Stimulated activated CD8-positive, alpha-beta memory T cell treated with anti-CD3 and anti-CD28 coated beads, Interleukin-15, amount 100 ng/mL, for 48 hours (primary cell): ENCODE data around the gene LRRC42.
A peak's percentile ranks its signal among the peaks of the same experiment; 100 is the strongest.

ENCODE experiments used
- DNase-seq, 2 donors: peaks; one replicate each; pipeline ENCODE4 v3.0.0-alpha.2; 2020; ENCODE audit warnings: low read depth in 2 of 2

The LRRC42 gene, protein sequence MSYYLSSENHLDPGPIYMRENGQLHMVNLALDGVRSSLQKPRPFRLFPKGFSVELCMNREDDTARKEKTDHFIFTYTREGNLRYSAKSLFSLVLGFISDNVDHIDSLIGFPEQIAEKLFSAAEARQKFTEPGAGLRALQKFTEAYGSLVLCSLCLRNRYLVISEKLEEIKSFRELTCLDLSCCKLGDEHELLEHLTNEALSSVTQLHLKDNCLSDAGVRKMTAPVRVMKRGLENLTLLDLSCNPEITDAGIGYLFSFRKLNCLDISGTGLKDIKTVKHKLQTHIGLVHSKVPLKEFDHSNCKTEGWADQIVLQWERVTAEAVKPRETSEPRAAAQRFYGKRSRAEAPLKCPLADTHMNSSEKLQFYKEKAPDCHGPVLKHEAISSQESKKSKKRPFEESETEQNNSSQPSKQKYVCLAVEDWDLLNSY

DNA sequence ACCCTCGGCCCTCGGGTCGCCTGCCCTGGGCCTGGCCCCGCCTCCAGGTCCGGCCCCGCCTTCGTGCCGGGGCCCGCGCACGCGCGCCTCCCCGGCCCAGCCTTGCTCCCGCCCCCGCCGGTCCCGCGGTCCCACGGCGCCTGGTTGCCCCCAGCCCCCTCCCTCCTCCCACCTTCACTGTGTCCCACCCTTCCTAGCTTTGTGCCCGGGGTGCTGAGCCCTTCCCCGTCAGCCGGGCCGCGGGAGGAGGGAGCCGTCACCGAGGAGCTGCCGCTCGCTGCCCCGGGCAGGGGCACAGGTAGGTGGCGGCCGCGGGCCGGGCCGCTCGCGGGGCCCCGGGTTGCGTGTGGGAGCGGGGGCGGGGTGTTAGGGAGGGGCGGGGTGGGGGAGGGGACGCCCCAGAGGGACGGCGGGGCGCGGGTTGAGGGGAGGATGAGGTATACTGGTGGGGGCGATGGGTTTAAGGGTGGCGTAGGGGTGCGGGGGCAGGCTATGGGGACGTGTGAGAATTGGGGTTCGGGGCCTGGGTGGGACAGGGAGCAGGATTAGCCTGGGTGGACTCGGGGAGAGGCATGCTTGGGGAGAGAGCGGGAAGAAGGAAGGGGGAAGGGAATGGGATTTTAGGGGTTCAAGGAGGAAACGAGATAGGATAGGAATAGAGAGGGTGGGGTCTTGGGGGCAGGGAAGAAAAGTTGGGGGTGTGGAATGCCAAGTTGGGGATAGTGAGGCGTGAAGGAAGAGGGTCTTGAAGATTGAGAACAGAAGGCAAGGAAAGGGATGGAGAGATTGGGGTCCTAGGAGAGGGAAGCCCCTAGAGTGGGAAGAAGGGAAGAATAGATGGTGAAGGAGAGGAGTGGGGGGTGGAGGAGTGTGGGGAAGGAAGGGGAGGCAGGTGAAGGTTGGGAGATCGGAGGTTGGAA lies at the start of gene LRRC42:
Gene LRRC42 (plus strand): TSS at position 99 of the 920 bp plus-strand sequence. CDS start 5,650 bp downstream, outside the sequence.
- DNase-seq: no peak

DNA sequence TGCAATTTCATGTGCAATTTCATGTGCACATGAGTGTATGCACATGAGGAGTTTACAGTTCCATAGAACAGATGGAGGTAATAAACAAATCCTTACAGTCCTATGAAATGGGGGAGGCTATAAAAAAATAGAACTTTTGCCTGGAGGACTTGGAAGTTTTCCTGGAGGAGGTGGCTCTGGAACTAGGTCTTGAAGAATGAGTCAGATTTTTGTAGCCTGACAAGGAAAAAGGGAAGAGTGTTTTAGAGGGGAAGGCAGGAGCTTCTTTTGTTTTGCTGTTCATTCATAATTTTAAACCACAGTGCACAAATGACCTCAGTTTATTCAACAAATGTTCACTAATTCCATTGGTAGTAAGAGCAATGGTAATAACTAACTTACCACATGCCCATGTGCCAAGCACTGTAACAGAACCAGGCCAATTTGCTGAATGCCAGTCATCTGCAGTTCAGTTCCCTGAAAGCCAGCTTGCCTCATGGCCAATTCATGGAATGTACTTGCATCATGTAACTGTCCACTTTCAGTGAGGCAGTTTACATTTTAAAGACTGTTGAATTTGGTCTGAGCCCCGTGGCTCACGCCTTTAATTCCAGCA lies 49.4 kb upstream of the LRRC42 start:
- no peak for DNase-seq

DNA sequence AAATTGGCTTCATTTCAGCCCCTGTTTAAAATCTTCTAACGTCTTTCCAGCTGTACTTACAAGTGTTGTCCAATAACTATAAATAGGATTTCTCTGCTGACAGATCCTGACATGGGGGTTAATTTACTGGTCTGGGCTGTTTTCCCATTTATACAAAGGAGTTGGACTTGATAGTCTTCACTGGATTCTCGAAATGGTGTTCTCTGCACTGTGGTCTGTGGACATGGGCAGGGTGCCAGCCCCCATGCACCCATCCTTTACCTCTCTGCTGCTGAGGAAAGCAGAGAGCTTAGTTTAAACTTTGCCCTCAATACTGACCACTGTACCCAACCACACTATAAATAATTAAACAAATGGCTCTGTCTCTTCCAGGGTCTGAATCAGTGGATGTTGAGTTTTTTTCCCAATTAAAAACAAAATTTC lies 46.9 kb upstream of the LRRC42 start:
- DNase-seq: no peak

DNA sequence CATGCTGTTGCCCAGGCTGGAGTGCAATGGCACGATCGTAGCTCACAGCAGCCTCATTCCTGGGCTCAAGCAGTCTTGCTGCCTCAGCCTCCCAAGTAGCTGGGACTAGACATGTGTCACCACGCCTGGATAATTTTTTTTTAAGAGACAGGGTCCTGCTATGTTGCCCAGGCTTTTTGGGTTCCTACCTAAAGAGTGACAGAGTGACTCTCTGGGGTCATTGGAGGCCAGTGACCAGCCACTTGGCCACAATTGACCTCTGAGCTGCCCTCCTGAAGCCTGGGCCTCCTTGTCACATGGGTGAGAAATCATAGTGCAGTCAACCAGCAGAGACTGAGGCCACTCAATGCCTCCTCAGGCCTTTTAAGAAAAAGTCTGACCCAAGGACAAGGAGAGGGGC lies 46.4 kb upstream of the LRRC42 start:
- no peak for DNase-seq

DNA sequence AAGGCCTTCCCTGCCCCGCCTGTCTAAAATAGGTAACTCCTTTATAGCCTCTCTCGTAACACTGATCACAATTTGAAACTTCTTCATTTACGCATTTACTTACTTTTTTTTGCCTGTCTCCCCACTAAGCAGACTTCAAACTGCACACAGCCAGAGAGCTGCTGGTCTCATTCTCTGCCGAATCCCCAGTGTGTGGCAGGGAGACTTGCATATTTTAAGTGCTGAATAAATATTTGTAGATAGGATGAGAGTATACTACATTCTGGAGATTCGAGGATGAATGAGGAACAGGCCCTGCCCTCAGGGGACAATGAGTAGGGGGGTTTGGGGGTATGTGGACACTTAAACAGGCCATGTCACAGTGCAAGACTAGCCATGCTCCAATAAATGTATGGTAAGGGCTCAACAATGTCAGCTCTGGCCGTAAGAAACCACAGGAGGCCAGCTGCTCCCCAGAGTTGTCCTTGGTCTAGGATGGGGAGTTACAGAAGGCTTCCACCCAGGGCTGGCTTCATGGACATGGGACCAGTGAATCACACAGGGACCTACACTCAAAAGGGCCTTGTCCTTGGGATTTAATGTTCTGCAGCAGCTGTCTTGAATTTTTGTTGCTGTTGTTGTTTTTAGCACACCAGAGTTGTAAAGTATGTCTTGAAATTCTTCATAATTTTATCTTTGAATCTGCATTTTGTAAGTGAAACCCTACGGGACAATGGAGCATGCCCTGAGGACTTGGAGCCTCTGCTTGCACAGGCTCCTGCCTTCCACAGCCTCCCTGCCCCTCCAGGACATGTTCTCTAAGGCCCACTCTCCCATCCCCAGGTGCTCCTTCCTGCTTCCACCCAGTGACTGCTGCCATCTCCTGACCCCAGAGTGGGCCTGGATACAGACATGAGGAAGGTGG lies 43.7 kb upstream of the LRRC42 start:
- no peak for DNase-seq

DNA sequence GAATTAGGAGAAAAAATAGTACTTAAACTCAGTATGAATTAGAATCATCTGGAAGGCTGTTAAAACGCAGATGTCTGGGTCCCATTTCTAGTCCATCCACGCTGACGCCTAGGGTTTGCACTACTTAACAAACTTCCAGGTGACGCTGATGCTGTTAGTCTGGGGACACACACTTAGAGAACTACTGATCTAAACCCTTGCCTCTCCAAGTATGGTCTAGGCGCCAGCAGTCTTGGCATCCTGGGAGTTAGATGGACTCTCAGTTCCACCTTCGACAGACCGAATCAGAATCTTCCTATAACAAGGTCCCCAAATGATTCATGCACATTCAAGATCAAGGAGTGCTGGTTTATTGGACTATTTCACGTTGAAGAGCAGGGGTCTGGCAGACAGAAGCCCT lies 40.6 kb upstream of the LRRC42 start:
- no peak for DNase-seq

DNA sequence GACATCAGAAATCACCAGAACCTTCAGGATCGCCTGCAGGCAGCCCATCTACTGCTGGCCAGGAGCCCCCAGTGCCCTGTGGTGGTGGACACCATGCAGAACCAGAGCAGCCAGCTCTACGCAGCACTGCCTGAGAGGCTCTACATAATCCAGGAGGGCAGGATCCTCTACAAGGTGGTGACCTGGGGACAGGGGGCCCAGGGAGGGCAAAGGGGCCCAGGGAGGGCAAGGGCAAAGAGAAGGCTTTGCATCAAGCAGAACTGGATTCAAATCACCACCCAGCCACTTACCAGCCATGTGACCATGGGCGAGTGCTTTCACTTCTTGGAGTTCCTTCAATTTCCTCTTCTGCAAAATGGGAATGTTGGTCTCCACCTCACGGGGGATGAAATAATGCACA lies 40.0 kb upstream of the LRRC42 start:
- DNase-seq: no peak

DNA sequence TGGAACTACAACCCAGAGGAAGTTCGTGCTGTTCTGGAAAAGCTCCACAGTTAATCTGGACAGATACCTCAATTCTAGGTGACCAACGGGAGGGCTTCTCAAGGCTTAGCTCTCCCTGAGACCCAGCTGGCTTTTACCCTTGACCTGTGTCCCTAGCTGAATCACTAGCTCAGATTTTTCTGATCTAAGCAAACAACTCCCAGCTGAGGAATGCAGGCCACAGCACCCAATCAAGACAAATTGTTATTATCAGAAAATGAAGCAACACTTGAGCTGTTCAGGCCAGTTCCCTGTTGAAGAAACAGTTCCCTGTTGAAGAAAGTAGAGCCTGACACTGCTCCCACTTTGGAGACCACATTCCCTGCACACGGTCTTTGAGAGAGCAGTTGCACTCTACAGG lies 36.2 kb upstream of the LRRC42 start:
- DNase-seq: no peak

DNA sequence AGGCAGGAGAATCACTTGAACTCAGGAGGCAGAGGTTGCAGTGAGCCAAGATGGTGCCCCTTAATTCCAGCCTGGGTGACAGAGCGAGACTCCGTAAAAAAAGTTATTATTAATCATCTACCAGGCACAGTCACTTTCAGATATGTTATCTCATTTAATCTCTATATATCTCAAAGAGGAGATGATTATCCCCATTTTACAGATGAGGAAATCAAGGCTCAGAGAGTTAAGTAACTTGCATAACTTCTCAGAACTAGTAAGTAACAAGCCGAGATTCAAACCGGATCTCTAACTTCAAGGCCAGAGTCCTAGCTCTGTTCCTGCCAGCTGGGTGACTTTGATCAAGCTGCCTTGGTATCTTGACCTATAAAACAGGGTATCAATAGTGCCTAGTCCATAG lies 34.7 kb upstream of the LRRC42 start:
- DNase-seq: no peak

DNA sequence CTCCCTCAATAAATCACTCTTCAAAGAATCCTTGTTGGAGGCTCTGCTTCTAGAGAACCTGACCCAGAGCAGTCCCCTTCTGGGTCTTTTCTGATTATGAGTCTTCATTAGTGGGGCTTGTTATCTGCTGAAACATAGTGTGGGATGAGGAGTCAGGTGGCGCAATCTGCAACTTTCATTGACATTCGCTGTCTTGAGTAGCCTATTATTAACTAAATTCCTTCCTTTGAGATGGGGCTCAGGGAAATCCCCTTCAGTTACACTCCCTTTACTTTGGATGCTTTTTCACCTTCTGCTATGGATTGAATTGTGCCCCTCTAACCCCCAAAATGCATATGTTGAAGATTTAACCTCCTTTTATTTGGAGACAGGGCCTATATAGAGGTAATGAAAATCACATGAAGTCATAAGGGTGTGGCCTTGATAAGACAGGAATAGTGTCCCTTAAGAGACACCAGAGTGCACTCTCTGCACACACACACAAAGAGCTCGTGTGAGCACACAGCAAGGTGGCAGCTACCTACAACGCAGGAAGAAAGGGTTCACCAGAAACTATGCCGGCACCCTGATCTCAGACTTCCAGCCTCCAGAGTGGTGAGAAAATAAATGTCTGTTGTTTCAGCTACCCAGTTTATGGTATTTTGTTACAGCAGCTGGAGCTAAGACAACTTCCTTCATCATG lies 32.7 kb upstream of the LRRC42 start:
- DNase-seq: no peak

DNA sequence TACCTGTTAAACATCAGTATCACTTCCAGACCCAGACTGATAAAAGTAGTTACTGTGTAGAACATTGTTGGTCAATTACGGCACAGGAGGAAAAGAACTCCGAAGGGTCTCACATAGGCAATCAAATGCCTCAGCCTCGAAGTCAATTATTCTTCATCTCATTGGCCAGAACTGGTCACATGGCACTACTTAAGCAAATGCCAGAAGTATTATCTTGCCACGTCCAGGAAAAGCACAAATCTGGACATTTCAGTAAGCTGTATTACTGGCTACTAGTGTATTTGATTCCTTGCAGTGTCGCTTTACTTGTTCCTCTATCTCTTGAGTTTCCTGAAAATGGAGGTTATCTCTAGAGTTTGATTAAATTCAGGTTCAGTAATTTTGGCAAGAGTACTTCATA lies 27.8 kb upstream of the LRRC42 start:
- no peak for DNase-seq

DNA sequence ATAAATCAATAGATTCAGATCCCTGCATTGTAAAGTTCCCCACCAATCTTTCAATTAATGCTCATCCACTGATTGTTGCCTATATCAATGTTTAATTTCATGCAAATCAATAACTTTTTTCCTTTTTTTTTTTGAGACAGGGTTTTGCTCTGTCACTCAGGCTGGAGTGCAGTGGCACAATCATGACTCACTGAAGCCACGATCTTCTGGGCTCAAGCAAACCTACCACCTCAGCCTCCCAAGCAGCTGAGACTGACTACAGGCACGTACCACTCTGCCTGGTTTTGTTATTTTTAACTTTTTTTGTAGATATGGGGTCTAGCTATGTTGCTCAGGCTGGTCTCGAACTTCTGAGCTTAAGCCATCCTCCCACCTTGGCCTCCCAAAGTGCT lies 26.5 kb upstream of the LRRC42 start:
- DNase-seq: peak; percentile 1 to 17

DNA sequence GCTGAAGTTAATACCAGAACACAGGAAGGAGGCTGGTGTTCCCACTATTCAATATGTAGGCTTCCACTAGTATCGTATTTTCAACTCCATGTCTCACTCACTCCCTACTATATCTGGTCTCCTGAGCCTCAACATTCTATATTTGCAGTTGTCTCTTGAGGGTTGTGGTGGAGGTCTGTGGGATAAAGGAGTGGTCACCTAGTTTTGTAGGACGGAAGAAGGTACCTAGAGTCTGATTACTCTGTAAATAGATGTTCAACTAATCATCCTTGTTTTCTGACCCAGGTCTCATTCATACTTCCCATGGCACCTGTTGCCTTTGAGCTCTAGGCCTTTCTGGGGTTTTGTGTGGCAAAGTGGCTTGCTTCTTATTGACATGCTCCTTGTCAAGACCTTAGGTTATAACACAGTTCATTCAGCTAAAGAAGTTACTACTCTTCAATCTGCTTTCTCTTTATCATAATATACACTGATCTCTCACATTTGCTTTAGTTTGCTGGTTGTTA lies 18.7 kb upstream of the LRRC42 start:
- no peak for DNase-seq

DNA sequence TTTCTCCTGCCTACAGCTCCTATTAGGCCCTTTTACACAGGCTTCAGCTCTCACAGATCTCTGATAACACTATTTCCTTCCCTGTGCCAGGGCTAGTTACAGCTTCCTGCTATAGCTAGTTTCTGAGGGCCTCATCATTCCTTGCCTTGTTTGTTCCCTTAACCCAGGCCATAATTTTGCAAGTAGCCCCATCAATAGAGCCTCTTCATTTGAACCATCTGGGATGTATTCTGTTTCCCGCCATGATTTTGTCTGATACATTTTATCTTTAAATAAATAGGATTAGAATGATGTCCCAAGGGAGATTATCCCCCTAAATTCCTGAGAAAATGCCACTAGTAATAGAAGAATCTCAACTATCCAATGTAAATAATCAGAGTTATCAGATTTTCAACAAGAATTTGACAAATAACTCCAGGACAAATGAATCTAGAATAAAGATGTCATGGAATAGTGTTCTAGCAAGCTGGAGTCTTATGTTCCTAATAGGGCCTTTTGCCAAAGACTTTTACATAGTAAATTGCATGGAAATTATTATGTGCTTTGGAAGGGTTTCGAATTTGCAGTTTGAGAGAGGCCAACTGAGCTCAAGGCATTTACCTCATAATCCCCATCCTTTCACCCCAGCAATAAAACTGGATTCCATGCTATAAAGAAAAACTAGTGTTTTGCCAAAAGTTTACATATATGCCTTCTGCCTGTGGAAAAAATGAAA lies 16.7 kb upstream of the LRRC42 start:
- no peak for DNase-seq

DNA sequence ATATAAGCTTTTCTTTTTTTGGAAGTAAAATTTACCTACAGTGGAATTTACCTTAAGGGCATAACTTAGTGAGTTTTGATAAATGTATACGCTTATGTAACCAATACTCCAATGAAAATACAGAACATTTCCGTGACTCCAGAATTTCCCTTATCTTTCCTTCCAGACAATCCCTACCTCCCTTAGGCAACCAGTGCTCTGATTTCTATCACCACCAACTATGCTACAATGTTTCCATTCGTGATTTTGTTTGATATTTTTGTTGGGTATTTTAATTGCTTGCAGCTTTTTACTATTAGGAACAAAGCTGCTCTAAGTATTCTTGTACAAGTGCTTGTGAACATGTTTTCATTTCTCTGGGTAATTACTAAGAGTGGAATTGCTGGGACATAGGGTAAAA lies 15.2 kb upstream of the LRRC42 start:
- no peak for DNase-seq

DNA sequence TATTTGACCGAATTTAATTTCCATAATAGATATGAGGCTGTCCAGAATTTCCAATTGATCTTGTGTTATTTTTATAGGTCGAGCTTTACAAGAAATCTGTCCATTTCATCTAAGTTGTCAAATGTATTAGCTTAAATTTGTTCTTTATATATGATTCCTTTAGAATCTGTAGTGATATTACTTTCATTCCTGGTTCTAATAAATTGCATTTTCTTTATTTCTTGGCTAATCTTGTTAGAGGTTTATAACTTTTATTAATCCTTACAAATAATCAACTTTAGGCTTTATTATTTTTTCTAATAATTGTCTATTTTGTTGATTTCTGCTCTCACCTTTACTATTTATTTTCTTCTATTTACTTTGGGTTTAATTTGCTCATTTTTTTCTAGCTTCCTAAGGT lies 14.6 kb upstream of the LRRC42 start:
- no peak for DNase-seq

DNA sequence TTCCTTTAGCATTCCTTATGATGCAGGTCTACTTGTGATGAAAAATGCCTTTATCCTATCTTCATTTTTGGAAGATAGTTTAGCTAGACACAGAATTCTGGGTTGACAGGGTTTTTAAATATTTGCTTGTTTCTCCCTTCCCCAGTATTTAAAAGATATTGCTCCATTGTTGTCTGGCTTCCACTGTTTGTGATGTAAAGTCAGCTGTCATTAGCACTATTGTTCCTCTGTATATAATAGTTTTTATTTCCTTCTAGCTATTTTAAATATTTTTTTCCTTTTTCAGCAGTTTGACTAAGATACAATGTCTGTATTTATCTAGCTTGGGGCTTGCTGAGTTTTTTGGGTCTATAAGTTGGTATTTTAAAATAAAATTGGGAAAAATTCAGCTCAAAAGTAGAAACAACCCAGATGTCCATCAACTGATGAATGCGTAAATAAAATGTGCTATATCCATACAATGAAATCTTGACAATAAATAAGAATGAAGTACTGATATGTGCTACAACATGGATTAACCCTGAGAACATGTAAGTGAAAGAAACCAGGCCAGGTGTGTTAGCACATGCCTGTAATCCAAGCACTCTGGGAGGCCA lies 11.9 kb upstream of the LRRC42 start:
- no peak for DNase-seq

DNA sequence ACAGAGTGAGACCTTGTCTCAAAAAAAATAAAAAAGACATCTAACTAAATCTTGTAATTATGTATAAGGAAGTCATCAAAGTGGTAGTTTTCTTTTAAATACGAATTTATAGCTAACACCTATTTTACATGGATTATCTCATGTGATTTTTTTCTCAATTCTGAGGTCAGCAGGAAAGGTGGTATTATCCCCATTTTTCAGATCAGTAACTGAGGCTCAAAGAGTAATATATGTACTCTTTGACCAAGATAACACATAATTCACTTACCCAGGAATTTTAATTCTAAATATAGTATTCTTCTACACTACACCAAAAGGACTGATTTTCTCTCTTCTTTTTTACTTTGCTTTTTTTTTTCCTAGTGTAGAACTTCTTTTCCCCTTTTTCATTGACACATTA lies 9.7 kb upstream of the LRRC42 start:
- DNase-seq: no peak

DNA sequence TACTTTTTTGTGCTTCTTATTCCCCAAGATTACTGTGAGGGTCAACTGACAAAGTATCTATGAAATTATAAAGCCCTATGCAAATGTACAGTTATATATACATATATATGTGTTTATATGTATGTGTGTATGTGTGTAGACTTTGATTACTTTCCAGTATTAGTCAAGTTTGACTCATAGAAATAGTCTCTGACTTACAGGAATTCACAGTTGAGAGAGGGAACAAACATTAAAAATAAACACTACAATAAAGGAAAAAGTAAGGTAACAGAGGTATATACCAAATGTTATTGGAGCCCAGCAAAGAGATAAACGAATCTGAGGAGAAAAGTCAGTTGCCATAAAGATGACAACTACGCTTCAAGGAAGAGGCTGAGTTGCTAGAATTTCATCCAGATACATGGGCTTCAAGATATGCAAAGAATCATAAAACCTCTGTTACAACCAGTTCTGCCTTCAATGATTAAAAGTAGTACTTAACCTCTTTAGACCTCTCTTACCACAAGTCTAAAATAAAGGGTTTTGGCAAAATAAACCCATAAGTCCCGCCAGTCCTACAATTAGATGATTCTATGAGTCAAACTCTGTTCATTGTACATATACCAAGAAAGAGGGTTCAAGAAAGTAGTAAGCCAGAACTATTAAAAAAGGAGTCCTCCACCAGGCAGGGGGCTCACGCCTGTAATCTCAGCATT lies 7.9 kb upstream of the LRRC42 start:
- no peak for DNase-seq
